ENCODE data around the gene CEP164.

Gene CEP164

DNA sequence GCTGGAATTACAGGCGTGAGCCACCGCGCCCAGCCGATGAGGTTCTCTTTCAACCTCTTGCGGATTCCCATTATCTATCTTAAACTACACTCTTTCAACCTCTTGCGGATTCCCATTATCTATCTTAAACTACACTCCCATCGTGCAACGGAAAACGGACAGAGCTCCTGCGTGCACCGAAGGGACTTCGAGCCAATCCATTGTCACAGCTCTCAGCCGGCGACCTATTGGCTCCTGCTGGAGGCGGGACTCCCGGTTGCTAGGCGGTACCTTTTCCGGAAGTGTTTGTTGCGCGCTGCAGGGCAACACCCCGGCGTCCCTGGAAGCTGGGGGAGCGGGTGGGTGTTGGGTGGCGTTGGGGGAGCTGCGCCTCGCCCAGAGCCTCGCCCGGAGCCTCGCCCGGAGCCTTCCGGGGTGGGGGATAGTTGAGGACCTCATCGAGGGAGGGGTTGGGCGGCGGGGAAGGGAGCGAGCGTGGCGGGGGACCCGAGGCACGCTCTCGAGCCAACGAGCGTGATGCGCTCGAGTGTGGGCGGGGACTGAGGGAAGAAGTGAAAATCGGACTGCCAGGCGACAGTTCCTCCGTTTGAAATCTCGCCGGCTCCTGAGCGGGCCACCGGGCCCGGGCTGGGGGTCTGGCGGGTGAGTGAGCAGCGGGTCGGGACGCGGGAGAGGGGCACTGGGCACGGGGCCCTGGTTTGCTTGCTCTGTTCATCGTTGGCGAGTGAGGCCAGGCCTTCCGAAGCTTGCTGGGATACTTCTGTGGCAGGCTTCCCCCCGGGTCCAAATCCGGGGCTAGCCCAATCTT lies at the start of gene CEP164:
TSS of gene CEP164 (plus strand) at position 288 of the 808 bp plus-strand sequence. CDS start 10,733 bp downstream, outside the sequence.
- DNase-seq (ENCODE audit: low read depth), result peak; percentile 88

DNA sequence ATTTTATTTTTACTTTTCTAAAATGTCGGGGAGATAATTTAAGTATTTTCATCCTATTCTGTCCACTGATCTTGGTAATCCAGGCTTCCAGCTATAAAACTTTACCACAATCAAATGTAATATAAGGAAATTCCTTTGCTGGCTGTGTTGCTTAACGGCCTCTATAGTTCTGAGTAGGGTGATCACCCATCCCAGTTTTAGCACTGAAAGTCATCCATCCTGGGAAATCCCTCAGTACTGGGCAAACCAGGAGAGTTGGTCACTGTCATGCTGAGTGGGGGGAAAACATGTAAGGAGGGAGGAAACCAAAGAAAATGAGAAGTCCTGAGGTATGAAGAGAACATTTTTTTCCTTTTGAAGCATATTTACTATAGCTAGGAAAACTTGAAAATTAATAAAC lies 49.3 kb upstream of the CEP164 start:
- no peak for DNase-seq (ENCODE audit: low read depth)

DNA sequence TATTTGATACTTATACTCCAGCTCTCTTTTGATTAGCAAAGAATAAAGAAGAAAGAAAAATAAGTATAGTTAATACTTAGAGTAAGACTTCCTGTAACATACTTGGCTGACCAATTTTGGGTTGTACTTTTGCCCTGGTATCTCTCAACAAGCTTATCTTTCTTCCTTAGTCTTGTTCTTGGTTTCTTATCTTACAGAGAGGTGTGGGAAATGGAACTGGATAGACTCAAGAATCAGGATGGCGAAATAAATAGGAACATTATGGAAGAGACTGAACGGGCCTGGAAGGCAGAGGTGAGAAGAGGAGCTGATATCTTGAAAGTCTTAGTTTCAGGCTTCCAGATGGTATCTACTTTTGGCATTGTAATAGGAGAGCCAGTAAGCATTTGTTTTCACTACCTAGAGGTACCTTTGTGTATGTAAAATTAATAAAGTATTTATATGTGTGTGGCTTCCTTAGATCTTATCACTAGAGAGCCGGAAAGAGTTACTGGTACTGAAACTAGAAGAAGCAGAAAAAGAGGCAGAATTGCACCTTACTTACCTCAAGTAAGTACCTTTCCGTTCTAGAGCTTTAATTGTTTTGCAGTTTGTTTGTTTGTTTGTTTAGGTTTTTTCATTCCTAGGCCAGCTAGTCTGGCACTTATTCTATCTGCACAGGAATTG lies 47.8 kb upstream of the CEP164 start:
- DNase-seq (ENCODE audit: low read depth), result no peak

DNA sequence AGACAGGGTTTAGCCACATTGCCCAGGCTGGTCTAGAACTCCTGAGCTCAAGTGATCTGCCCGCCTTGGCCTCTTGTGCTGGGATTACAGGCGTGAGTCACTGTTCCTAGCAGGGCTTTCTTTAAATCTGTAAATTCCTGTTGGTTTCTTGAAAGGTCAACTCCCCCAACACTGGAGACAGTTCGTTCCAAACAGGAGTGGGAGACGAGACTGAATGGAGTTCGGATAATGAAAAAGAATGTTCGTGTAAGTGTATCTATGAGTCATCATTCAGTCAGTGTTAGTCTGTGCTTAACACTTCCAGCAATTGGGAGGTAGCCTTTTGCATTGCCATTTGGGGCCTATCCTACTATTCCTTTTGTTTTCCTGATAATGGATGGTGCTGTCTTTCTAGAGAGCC lies 46.5 kb upstream of the CEP164 start:
- DNase-seq (ENCODE audit: low read depth), result no peak

DNA sequence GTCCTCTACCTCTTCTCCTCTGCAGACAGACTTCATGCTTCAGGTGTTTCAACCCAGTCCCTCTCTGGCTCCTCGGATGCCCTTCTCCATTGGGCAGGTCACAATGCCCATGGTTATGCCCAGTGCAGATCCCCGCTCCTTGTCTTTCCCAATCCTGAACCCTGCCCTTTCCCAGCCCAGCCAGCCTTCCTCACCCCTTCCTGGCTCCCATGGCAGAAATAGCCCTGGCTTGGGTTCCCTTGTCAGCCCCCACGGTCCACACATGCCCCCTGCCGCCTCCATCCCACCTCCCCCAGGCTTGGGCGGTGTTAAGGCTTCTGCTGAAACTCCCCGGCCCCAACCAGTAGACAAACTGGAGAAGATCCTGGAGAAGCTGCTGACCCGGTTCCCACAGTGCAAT lies 45.8 kb upstream of the CEP164 start:
- DNase-seq (ENCODE audit: low read depth), result no peak

DNA sequence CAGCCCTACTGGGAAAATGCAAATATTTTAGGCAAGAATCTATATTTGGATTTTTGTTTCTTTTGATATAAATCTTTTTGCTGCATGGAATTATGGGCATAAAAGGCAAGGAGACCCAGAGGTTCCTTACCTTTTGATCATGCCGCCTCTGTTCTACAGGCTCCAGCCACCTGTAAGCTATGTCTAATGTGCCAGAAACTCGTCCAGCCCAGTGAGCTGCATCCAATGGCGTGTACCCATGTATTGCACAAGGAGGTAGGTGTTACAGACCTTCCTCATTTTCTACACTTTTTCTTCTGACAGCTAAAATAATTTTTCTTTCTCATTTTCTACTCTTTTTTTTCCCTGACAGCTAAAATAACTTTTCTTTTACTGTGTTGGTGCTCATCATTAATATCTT lies 44.7 kb upstream of the CEP164 start:
- no peak for DNase-seq (ENCODE audit: low read depth)

DNA sequence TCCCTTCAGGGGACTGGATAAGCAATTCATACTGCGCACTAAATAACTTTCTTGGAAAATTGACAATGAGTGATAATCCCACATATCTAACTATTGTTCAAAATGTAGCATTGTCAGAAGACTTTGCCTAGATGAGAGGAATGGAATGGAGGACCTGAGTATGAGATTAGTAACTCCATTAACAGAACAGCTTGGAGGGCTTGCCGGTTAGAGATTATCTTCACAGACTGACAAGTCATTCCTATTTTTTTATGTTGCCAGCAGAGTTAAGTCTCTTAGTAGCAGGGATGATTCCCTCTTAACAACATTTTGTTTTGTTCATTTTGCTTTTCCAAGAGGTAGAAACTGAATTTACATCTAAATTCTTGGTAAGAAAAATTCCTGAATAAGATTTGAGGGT lies 43.6 kb upstream of the CEP164 start:
- no peak for DNase-seq (ENCODE audit: low read depth)

DNA sequence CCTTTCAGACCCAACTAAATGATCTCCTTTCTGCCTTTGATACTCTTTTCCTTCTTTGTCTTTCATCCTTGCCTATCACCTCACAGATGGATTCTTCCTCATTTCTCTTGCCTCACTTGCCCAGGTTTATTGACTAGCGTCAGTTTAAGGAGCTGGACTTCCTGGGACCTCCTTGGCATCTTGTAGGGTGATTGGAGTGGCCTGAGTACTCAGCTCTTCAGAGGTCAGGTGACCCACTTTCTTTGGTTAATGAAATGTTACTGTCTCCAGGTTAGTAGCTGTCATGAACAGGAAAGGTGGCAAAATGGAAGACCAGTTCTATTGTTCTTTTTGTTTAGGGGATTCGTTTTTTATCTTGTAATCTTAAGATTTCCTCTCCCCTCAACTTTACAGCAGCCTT lies 41.1 kb upstream of the CEP164 start:
- DNase-seq (ENCODE audit: low read depth), result no peak

DNA sequence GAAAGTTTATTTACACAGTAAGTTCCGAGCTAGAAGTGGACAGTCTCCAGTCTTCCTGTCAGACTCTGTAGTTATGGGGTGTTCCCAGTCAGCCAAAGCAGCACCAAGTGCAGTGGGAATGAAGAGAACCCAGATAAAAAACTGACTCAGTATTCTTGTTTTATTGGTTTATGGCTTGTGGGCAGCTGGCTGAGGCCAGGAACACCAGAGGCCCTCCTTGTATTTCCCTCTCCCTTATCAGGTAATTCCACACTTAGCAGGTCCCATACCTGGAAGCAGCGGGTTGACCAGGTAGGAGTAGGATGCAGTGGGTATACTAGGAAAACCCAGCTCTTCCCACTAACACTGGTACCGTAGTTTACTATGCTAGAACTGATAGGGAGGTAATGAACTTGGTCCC lies 40.0 kb upstream of the CEP164 start:
- no peak for DNase-seq (ENCODE audit: low read depth)

DNA sequence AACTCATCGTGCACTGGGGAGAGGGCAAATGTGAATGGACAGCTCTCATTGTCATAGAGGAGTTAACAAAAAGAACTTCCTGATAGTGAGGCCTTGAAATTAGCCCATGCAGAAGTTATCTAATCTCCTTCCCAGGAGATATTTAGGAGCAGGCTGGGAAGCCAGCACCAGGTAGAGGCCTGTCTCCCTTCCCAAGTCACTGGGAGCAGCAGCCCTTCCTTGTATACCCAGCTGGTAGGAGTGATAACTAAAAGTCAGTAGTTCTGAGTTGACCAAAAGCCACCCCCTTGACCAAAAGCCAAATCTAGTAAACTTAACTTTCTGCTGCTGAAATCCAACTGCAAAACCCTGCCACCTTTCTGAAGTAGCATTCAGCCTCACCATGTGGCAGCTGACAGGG lies 37.9 kb upstream of the CEP164 start:
- DNase-seq (ENCODE audit: low read depth), result no peak

DNA sequence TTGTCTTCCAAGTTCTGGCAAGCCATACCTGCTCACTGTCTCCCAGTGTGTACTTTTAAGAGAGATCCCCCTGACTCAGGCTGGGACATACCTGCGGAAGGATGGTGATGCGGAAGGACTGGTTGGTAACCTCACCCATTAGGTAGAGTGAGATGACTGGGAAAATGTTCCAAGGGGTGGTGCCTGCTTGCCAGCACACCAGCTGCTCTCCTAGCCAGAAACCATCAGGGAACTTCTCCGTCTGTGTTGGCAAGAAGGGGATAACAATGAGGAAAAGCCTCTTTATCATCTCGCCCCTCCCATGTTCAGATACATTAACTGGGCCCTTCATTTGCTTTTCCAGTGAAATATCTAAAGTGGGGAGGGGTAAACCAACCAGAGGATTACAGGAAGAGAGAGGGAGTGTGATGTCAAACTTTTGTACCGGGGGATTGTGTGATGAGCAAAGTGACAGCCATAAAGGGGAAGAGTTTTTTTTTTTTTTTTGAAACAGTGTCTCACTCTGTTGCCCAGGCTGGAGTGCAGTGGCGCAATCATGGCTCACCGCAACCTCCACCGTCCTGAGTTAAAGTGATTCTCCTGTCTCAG lies 36.8 kb upstream of the CEP164 start, which contains the start of gene BACE1-AS:
TSS of gene BACE1-AS (plus strand) at position 538 of the 588 bp plus-strand sequence.
- no peak for DNase-seq (ENCODE audit: low read depth)

DNA sequence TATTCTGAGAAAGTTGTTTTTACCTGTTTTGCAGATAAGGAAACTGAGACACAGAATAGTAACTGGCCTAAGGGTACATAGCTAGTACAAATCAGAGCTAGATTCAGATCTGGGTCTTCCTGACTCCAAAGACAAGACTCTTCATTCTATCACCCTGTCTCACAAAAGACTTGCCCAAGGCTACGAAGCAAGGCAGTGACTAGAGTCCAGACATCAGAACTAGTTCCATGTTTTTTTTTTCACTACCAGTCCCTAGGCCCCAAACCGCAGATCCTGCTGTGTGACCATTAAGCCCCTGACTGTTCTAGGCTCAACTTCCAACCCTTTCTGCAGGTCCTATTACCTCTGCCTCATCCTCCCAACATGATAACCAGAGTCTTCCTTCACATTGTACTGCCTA lies 35.0 kb upstream of the CEP164 start:
- DNase-seq (ENCODE audit: low read depth), result no peak

DNA sequence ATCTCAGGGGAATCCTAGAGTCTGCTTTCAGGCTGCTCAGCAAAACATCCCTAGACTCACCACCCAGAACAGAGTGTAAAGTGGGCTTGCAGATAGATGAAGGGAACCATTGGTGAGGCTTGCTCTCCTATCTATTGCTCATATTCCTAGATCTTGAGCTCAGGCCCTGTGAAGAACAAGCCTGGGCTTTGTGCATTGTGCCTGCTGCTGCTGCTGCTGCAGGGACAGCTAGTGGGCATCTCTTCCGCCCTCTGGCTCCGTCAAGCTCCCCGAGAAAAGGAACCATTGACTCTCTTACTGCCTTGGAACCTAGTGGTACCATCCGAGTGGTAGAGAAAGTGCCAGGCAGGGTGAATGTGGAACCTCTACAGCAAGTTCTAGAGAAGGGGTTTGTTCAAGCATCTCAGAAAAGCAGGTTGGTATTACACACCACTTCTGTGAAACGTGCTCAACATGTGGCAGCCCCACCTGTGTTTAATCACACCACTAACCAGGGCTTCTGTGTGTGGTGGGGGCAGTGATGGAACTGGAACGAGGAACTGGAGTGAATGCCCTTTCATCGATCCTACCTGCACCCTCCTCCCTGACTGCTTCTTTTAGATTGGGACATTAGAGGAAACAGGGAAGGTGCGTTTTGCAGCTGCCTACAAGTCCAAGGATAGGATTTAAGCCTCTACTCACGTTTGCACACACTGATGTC lies 32.1 kb upstream of the CEP164 start:
- DNase-seq (ENCODE audit: low read depth), result no peak

DNA sequence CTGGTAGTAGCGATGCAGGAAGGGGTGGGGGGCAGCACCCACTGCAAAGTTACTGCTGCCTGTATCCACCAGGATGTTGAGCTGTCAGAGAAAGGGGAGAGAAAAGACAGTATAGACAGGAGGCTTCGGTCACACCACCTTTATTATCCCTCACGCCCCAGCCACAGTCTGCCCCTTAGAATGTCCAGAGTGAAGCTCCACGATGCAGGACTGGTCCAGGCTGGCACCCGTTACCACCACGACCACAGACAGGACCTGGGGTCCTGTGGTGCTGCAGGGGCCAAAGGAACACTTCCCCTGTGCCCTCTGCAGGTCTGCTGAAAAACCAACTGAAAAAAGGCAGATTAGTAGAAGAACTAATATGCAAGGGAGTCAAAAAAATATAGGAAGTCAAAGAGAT lies 30.8 kb upstream of the CEP164 start:
- DNase-seq (ENCODE audit: low read depth), result no peak

DNA sequence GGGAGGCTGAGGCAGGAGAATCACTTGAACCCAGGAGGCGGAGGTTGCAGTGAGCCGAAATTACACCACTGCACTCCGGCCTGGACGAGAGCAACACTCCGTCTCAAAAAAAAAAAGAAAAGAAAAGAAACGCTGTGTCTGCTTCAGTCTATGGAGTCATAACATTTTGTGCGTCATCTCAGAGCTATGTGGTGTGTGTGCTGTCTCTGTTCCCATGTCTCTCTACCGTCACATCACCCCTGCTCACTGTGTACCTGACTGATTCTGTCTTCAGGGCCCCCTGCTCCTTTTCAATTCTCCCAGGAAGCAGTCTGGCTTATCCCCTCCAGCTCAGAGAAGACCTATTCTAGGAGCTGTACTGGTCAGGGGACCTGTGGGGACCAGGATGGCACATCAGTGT lies 29.5 kb upstream of the CEP164 start:
- DNase-seq (ENCODE audit: low read depth), result no peak

DNA sequence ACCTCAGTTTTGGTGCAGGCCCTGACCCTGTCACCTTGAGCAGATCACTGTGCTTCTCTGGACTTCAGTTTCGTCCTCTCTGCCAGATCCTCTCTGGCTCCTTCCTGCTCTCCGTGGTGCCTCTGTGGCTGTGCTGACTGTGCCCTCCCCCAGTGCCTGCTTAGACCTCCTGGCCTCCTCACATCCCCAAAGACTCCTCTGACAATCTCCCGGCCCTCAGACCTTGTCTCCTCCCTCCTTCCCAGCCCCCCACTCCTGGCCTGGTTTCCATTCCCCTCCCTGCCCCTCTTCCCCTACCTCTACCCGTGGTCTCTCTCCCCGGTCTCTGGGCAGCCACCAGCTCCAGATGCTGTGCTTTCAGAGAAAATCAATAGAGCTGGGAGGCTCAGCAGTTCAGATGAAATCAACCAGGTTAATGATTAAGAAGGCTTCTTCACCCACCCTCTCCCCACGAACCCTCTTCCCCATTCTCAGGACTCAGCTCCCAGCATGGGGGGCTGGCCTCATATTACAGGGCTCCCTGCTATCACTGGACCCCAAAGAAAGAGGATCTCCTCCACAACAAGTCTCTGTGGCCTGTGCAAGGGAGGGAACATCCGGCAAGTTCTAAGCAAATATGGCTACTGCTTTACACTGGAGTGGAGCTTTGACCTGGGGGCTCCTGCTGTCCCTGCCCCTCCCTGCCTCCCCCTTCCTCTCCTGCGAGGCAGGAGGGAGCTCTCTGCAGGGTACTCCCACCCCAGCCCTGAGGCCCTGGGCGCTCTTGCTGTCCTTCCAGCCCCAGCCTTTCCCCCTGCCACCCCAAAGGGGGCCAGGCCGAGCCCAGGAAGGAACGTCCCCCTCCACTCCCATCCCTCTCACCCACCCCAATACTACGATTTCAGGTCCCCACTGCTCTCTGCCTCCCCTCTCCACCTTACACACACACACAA lies 28.0 kb upstream of the CEP164 start:
- no peak for DNase-seq (ENCODE audit: low read depth)

DNA sequence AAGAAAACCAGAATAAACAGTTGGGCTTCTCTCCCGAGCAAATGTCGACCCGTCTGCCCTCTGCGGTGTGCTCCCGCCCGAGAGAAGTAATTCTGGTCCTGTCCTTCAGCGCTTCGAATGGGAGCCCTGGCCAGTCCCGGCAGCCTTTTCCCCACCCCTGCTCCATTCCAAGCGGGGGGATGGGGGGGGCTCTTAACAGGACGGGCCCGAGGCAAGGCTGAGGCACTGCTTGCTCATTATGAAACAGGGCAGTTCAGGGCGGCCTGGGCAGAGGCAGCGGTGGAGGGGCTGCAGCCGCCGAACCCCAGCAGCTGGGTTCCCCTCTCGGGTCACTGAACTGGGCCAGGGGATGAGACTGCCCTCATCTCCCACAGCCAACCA lies 27.4 kb upstream of the CEP164 start:
- DNase-seq (ENCODE audit: low read depth), result no peak

DNA sequence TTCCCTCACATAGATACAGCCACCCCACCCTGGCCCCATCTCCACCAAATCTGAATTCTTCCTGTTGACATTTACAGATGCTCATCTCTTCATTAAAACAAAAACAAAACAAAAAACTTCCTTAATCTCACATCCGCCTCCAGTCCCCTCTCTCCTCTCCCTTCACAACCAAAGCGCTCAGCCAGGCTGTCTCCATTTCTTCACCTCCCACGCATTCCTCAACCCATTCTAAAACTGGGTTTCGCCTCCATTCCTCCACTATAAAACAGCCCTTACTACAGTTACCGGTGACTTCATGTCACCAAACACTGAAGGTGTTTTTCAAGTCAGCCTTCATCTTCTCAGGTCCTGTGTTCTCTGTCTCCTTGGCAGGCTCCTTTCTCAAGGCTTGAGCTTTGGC lies 26.9 kb upstream of the CEP164 start:
- no peak for DNase-seq (ENCODE audit: low read depth)

DNA sequence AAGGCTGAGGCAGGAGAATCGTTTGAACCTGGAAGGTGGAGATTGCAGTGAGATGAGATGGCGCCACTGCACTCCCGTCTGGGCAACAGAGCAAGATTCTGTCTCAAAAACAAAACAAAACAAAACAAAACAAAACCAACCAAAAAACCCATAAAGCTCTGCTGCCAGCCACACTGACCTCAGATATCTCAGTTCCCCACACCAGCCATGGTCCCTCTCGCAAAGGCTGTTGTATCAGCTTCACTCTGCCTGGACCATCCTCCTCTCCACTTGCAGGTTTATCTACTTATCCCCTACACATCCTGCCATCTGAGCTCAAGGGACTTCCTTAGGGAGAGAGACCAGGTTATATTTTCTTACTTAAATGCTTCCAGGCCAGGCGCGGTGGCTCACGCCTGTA lies 25.4 kb upstream of the CEP164 start:
- DNase-seq (ENCODE audit: low read depth), result no peak

DNA sequence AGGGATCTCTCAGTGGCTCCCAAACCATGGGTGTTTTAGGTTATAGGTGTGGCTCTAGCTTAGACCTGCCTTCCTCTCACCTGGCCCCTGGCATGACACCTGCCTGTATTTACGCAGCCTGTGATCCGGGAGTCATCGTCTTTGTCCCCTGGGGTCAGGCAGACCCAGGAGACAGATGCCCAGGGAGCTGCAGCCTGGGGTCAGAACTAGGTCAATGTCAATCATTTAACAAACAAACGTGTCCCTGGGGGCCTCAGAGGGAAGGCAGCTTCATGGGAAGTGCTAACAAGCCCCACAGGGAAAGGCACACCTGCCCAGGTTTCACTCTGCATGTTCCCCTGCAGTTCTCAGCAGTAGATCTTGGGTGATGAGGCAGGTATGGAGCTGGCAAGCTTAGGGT lies 24.6 kb upstream of the CEP164 start:
- DNase-seq (ENCODE audit: low read depth), result no peak

DNA sequence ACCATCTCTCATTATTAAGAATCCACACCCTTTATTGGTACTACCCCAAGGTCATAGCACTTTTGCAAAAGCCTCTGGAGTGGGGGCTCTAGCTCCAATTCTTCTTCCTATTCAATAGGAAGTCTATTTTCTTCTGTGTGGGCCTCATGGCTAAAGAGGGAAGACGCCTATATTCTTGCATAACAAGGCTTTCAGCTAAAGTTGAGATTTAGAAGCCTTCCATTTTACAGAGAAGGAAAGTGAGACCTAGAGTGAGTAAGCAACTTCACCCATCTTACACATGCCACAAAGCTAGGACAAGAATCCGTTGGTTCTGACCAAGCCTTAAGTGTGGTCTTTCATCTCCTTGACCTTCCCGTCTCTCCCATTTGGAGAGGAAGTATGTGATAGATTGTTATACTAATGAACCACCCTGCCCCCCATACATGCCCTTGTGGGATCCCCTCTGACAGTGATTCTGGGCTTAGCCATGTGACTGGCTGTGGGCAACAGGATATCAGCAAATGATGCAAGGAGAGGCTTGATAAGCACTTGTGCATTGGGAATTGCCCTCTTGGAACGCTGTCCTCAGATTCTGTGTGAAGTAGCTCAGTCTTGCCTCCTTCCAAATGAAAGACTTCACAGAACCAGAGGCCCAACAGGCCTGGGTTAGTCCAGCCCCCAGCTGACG lies 23.9 kb upstream of the CEP164 start:
- no peak for DNase-seq (ENCODE audit: low read depth)

Data from activated T-cell treated with anti-CD3 and anti-CD28 coated beads for 48 hours (primary cell).